GM12891 (cell line): ENCODE results near the gene SIGLEC8.

Source experiments
- DNase-seq: peaks from one replicate; pipeline ENCODE4 v3.0.0; 2011; ENCODE audit warnings: low spot score; ENCODE audit not compliant: insufficient read length
- FAIRE-seq: peaks from 2 replicates; lab custom pipeline; 2011; peaks lifted over from hg19 to GRCh38; lab: Jason Lieb, UNC
- PAX5 ChIP-seq: IDR thresholded peaks from 2 replicates; pipeline ENCODE4 v1.6.1; 2011; ENCODE audit warnings: low read length, moderate library complexity, mild to moderate bottlenecking; ENCODE audit not compliant: insufficient read depth, severe bottlenecking
- POLR2A ChIP-seq: IDR thresholded peaks from 2 replicates; pipeline ENCODE4 v1.6.1; 2011; ENCODE audit warnings: low read depth, low read length, control low read depth
- POLR2AphosphoS5 ChIP-seq: IDR thresholded peaks from 2 replicates; pipeline ENCODE4 v1.6.1; 2011; ENCODE audit warnings: low read depth, low read length, control low read depth
- POU2F2 ChIP-seq: IDR thresholded peaks from 2 replicates; pipeline ENCODE4 v1.6.1; 2011; ENCODE audit warnings: low read depth, mild to moderate bottlenecking, control low read depth, low read length, moderate library complexity
- SPI1 ChIP-seq: IDR thresholded peaks from 2 replicates; pipeline ENCODE4 v1.6.1; 2011; ENCODE audit warnings: low read depth, low read length, control low read depth
- TAF1 ChIP-seq: IDR thresholded peaks from 2 replicates; pipeline ENCODE4 v1.6.1; 2011; ENCODE audit warnings: low read depth, low read length, control low read depth

SIGLEC8 gene

GRCh38 chr19:51462681-51463080, 4.4 kb upstream of the SIGLEC8 start:
- TF ChIP-seq POLR2A (no peak), SPI1 (no peak), POLR2AphosphoS5 (no peak), TAF1 (no peak), POU2F2 (no peak)
- no peak for FAIRE-seq
- no peak for DNase-seq

GRCh38 chr19:51462276-51462675, 4.0 kb upstream of the SIGLEC8 start:
- DNase-seq (no peak), FAIRE-seq (no peak)
- TF ChIP-seq POLR2AphosphoS5 (no peak), POU2F2 (no peak), POLR2A (no peak), SPI1 (no peak), PAX5 (no peak), TAF1 (no peak)

GRCh38 chr19:51461723-51462161, 3.5 kb upstream of the SIGLEC8 start:
- DNase-seq (no peak), FAIRE-seq (no peak)
- no peak for TF ChIP-seq POU2F2
- no peak for TF ChIP-seq POLR2A
- TF ChIP-seq POLR2AphosphoS5: no peak
- no peak for TF ChIP-seq TAF1
- TF ChIP-seq SPI1: no peak
- TF ChIP-seq PAX5: no peak

GRCh38 chr19:51460164-51460992, 2.1 kb upstream of the SIGLEC8 start:
- no peak for DNase-seq
- TF ChIP-seq PAX5: no peak
- TF ChIP-seq POLR2AphosphoS5: no peak
- no peak for TF ChIP-seq SPI1
- TF ChIP-seq POLR2A: no peak
- no peak for TF ChIP-seq POU2F2
- TF ChIP-seq TAF1: no peak
- no peak for FAIRE-seq

GRCh38 chr19:51458899-51459505, 748 bp upstream of the SIGLEC8 start:
- FAIRE-seq (no peak), DNase-seq (no peak)
- TF ChIP-seq POLR2A: no peak
- TF ChIP-seq TAF1: no peak
- no peak for TF ChIP-seq POU2F2
- TF ChIP-seq POLR2AphosphoS5: no peak
- TF ChIP-seq PAX5: no peak
- no peak for TF ChIP-seq SPI1

GRCh38 chr19:51457351-51458013, 772 bp downstream of the SIGLEC8 start:
- no peak for FAIRE-seq
- no peak for DNase-seq
- no peak for TF ChIP-seq POU2F2
- TF ChIP-seq TAF1: no peak
- no peak for TF ChIP-seq POLR2A
- TF ChIP-seq SPI1: no peak
- no peak for TF ChIP-seq POLR2AphosphoS5
- no peak for TF ChIP-seq PAX5

GRCh38 chr19:51456541-51457290, 1.5 kb downstream of the SIGLEC8 start:
- TF ChIP-seq SPI1 (no peak), POLR2AphosphoS5 (no peak), TAF1 (no peak), POU2F2 (no peak), POLR2A (no peak)
- FAIRE-seq (no peak), DNase-seq (no peak)

GRCh38 chr19:51450730-51451307, 7.4 kb downstream of the SIGLEC8 start:
- DNase-seq: no peak
- no peak for TF ChIP-seq SPI1
- no peak for TF ChIP-seq PAX5
- TF ChIP-seq POLR2A: no peak
- no peak for TF ChIP-seq POLR2AphosphoS5
- no peak for TF ChIP-seq TAF1
- no peak for TF ChIP-seq POU2F2
- FAIRE-seq: no peak

GRCh38 chr19:51448411-51449016, 9.7 kb downstream of the SIGLEC8 start:
- no peak for DNase-seq
- no peak for FAIRE-seq
- TF ChIP-seq POLR2AphosphoS5 (no peak), PAX5 (no peak), SPI1 (no peak), TAF1 (no peak), POLR2A (no peak), POU2F2 (no peak)
